GM12891 (cell line): ENCODE data around the gene SPTBN1.

Experiments
- PAX5 ChIP-seq: IDR thresholded peaks from 2 replicates; pipeline ENCODE4 v1.6.1; 2011; ENCODE audit warnings: low read length, moderate library complexity, mild to moderate bottlenecking; ENCODE audit not compliant: insufficient read depth, severe bottlenecking
- POLR2A ChIP-seq: IDR thresholded peaks from 2 replicates; pipeline ENCODE4 v1.6.1; 2011; ENCODE audit warnings: low read depth, low read length, control low read depth
- POLR2AphosphoS5 ChIP-seq: IDR thresholded peaks from 2 replicates; pipeline ENCODE4 v1.6.1; 2011; ENCODE audit warnings: low read depth, low read length, control low read depth
- POU2F2 ChIP-seq: IDR thresholded peaks from 2 replicates; pipeline ENCODE4 v1.6.1; 2011; ENCODE audit warnings: low read depth, mild to moderate bottlenecking, control low read depth, low read length, moderate library complexity
- SPI1 ChIP-seq: IDR thresholded peaks from 2 replicates; pipeline ENCODE4 v1.6.1; 2011; ENCODE audit warnings: low read depth, low read length, control low read depth
- TAF1 ChIP-seq: IDR thresholded peaks from 2 replicates; pipeline ENCODE4 v1.6.1; 2011; ENCODE audit warnings: low read depth, low read length, control low read depth

- TF ChIP-seq POLR2A: no peak
- TF ChIP-seq POLR2AphosphoS5: no peak
- TF ChIP-seq TAF1: no peak
- no peak for TF ChIP-seq PAX5
- no peak for TF ChIP-seq POU2F2
- no peak for TF ChIP-seq SPI1
These were observed 73.8 kb downstream of the SPTBN1 start for GRCh38 chr2:54529935-54530334.
